ENCODE measurements around the gene GJB2.

Gene GJB2

DNA sequence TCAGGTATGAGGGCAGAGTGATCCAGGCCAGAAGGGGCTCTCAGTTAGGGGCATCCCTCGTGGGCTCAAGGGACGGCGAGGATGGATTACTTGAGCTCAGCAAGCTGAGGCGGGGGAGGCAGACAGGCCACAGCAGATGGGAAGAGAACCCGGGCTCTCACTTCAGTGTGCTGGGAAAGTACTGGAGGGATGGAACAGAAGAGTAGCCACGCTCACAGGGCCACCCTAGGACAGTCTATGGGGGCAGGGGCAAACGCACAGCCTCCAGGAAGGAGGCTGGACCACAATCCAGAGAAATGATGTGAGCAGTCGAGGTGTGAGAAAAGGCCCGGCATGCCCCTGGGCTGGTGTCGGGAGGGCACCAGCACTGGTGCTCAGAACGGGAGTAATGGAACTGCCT, 41.1 kb downstream of the GJB2 start:
- H3K4me3 ChIP-seq, result no peak overlapping the region
- no peaks in the 10 kb centered on the region for H3K9me3 ChIP-seq (ENCODE audit: low read depth, low read length)
- no peaks in the 10 kb centered on the region for H3K36me3 ChIP-seq (ENCODE audit: insufficient read depth, low read length)
- TF ChIP-seq EZH2 (IDR thresholded peaks at IDR 0.05), result no peak
- DNase-seq (ENCODE audit: low read depth, low spot score), result no peak
- no peak overlapping the region for H3K27ac ChIP-seq
- no peak overlapping the region for H3K9ac ChIP-seq (ENCODE audit: insufficient read length)

DNA sequence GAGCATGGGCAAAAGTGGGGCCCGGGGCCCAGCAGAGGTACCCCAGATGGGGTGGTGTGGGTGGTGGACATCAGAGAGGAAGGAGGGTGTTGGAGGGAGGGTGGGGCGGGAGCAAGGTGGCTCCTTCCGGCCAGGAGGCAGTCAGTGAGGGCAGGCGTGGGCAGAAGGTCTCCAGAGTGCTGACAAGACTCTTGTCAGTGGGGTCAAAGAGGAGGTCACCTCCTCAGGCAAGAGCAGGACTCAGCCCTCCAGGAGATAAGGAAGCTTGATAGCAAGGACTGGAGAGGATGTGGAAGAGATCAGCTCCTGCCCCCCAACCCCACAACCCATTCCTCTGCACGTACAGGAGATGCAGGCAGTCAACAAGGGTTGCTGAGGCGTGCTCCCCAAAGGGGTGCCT, 41.7 kb downstream of the GJB2 start:
- Histone ChIP-seq H3K4me3 (no peak overlapping the region), H3K9me3 (ENCODE audit: low read depth, low read length) (no peaks in the 10 kb centered on the region), H3K9ac (ENCODE audit: insufficient read length) (no peak overlapping the region), H3K36me3 (ENCODE audit: insufficient read depth, low read length) (no peaks in the 10 kb centered on the region), H3K27ac (no peak overlapping the region)
- TF ChIP-seq FOXP2 (optimal IDR thresholded peaks at IDR 0.05; ENCODE audit: control extremely low read depth, extremely low read length, insufficient read depth) (no peak), POLR2AphosphoS5 (IDR thresholded peaks at IDR 0.05; ENCODE audit: borderline replicate concordance, low read depth, low read length) (no peak), EZH2 (IDR thresholded peaks at IDR 0.05) (no peak)
- no peak for DNase-seq (ENCODE audit: low read depth, low spot score)

DNA sequence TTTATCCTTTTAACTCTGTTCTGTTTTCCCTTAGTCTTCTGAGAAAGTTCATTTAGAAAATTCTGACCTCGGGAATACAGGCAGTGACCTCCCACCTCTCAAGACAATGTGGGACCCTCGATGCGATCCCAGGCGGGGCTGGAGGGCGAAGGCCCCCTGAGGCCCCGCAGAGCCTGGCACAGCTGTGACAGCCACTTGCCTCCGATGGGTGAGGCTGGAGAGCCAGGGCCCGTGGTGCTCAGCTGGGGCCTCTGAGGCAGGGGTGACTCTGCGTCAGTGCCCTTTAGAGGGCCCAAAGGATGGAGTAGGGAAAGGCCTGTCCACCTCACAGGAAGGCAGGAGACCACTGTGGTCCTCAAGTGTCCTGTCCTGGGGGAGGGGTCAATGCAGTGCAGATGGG, 42.2 kb downstream of the GJB2 start:
- Histone ChIP-seq H3K27ac (no peak overlapping the region), H3K9me3 (ENCODE audit: low read depth, low read length) (no peaks in the 10 kb centered on the region), H3K4me3 (no peak overlapping the region), H3K36me3 (ENCODE audit: insufficient read depth, low read length) (no peaks in the 10 kb centered on the region), H3K9ac (ENCODE audit: insufficient read length) (no peak overlapping the region)
- no peak for DNase-seq (ENCODE audit: low read depth, low spot score)
- TF ChIP-seq FOXP2 (optimal IDR thresholded peaks at IDR 0.05; ENCODE audit: control extremely low read depth, extremely low read length, insufficient read depth) (no peak), POLR2AphosphoS5 (IDR thresholded peaks at IDR 0.05; ENCODE audit: borderline replicate concordance, low read depth, low read length) (no peak), EZH2 (IDR thresholded peaks at IDR 0.05) (no peak)

DNA sequence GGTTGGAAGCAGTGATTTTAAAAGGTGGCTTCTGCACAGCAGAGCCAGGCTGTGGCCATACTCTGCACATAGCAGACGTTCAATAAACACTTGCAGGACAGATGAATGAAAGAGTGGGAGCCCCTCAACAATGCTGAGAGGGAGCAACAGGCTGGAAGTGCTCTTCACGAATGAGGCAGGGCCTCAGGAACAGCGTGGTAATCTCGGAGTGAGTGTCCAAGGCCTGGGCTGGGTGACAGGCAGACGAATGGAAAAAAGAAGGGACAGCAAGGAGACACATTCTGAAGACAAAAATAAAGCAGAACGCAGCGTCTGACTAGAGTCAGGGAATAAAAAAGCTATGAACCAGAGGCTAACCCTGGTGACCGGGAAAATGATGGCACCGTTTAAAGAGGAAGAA, 43.0 kb downstream of the GJB2 start:
- no peak for TF ChIP-seq POLR2AphosphoS5 (IDR thresholded peaks at IDR 0.05; ENCODE audit: borderline replicate concordance, low read depth, low read length)
- TF ChIP-seq FOXP2 (optimal IDR thresholded peaks at IDR 0.05; ENCODE audit: control extremely low read depth, extremely low read length, insufficient read depth), result no peak
- Histone ChIP-seq H3K9me3 (ENCODE audit: low read depth, low read length) (no peaks in the 10 kb centered on the region), H3K4me3 (no peak overlapping the region), H3K36me3 (ENCODE audit: insufficient read depth, low read length) (no peaks in the 10 kb centered on the region), H3K9ac (ENCODE audit: insufficient read length) (no peak overlapping the region), H3K27ac (no peak overlapping the region)
- DNase-seq (ENCODE audit: low read depth, low spot score), result no peak

DNA sequence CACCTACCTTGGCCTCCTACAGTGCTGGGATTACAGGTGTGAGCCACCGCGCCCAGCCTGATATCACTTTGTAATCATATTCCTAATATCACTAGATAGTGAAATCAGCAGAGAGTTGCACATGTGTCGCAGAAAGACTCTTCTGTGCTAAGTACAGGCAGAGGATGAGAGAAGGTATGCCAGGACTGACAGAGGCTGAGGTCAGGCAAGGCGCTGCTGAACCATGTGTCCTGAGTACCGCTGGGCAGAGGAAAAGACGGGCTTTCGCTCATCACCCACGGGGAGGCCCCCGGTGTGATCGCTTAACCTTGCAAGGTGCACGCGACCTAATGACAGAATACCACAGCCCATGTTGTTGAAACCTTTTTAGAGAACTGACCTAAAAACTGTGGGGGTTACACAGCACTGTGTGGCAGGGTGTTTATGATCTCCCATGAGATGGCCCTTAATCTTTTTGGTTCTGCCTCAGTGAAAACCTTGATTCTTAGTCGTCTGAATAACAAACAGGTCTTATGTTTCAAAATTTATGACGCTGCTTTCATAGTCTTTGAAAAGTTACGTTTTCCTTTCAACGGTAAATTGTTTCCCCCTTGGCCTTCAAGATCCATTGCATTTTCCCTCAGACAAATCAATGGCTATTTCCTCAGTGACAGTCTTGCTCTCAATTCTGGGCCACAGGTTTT, 44.1 kb downstream of the GJB2 start:
- DNase-seq (ENCODE audit: low read depth, low spot score), result no peak
- no peaks in the 10 kb centered on the region for H3K9me3 ChIP-seq (ENCODE audit: low read depth, low read length)
- no peak overlapping the region for H3K4me3 ChIP-seq
- H3K9ac ChIP-seq (ENCODE audit: insufficient read length), result no peak overlapping the region
- H3K27ac ChIP-seq, result no peak overlapping the region
- TF ChIP-seq POLR2AphosphoS5 (IDR thresholded peaks at IDR 0.05; ENCODE audit: borderline replicate concordance, low read depth, low read length) (no peak), EZH2 (IDR thresholded peaks at IDR 0.05) (no peak), FOXP2 (optimal IDR thresholded peaks at IDR 0.05; ENCODE audit: control extremely low read depth, extremely low read length, insufficient read depth) (no peak)
- no peaks in the 10 kb centered on the region for H3K36me3 ChIP-seq (ENCODE audit: insufficient read depth, low read length)

DNA sequence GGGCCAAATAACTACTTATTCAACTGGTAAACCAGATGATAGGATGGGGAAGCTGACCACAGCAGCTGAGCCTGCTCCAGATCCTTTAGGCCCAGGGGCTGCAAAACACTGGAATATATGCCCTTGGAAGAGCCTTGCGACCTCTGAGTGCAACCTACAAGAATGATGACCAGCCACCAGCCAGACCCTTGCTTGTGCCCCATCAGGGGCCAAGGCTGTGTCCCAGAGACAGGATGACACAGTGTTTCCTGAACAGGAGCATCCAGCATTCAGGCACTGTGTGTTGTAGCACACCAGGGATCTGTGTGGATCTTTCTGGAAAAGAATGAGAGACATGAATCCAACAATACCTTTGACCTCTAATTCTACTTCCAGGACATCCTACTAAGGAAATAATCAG, 46.4 kb downstream of the GJB2 start:
- no peaks in the 10 kb centered on the region for H3K36me3 ChIP-seq (ENCODE audit: insufficient read depth, low read length)
- DNase-seq (ENCODE audit: low read depth, low spot score), result no peak
- H3K9ac ChIP-seq (ENCODE audit: insufficient read length), result no peak overlapping the region

DNA sequence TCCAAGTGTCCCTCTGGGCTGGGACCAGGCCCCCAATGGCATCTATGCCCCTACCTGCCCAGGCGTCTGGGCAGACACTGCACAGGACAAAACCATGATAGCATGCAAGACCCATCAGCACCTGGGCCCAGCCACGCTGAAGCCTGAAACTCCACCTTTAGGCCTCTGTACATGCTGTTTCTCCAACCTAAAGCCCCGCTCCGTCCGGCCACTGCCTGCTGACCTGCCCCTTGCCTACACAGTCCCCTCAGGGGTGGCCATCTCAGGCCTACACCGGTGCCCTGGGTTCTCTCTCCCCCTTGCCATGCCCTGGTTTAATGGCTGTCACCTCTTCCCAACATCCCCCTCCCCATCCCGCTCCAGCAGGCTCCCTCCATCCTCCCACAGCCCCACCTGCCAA, 47.2 kb downstream of the GJB2 start:
- Histone ChIP-seq H3K36me3 (ENCODE audit: insufficient read depth, low read length) (no peaks in the 10 kb centered on the region), H3K27ac (no peak overlapping the region), H3K9me3 (ENCODE audit: low read depth, low read length) (no peaks in the 10 kb centered on the region), H3K4me3 (no peak overlapping the region), H3K9ac (ENCODE audit: insufficient read length) (no peak overlapping the region)
- TF ChIP-seq FOXP2 (optimal IDR thresholded peaks at IDR 0.05; ENCODE audit: control extremely low read depth, extremely low read length, insufficient read depth) (no peak), EZH2 (IDR thresholded peaks at IDR 0.05) (no peak), POLR2AphosphoS5 (IDR thresholded peaks at IDR 0.05; ENCODE audit: borderline replicate concordance, low read depth, low read length) (no peak)
- DNase-seq (ENCODE audit: low read depth, low spot score), result no peak

More for the DNA sequence above, 46.4 kb downstream of the GJB2 start:
- Histone ChIP-seq H3K4me3 (no peak overlapping the region), H3K9me3 (ENCODE audit: low read depth, low read length) (no peaks in the 10 kb centered on the region), H3K27ac (no peak overlapping the region)
- no peak for TF ChIP-seq POLR2AphosphoS5 (IDR thresholded peaks at IDR 0.05; ENCODE audit: borderline replicate concordance, low read depth, low read length)

DNA sequence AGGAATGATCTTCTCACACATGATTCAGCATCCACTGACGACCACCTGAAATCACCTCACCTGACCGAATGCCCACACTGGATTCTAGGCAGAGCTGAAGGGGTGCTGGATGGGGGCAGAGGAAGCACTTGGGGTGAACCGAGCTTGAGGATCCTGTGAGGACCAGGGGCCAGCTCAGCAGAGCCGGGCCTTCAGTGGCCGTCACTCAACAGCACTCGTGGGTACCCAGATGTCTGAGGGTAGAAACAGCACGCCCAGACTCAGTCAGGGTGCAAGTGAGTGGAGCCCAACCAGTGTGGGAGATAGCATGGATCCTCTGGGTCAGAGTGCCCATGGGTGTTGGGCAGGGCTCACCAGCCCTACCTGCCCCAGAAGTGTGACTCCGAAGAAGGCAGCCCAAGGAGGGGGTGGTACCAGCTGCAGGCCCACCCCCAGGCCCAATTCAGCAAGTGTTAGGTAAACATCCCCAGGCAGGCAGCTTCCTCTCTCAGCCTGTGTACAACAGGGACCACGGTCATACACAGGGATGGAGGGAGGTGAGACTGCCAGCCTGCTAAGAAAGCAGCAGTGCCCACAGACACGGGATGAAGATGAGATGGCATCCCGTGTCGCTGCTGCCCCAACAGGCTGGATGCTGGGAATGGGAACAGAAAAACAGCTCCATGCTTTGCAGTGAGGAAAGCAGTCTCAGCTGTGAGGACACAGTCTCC, 48.4 kb downstream of the GJB2 start:
- no peak for DNase-seq (ENCODE audit: low read depth, low spot score)
- H3K9ac ChIP-seq (ENCODE audit: insufficient read length), result no peak overlapping the region
- no peaks in the 10 kb centered on the region for H3K36me3 ChIP-seq (ENCODE audit: insufficient read depth, low read length)
- no peak overlapping the region for H3K27ac ChIP-seq
- H3K9me3 ChIP-seq (ENCODE audit: low read depth, low read length), result no peaks in the 10 kb centered on the region
- no peak overlapping the region for H3K4me3 ChIP-seq
- TF ChIP-seq POLR2AphosphoS5 (IDR thresholded peaks at IDR 0.05; ENCODE audit: borderline replicate concordance, low read depth, low read length) (no peak), EZH2 (IDR thresholded peaks at IDR 0.05) (no peak), FOXP2 (optimal IDR thresholded peaks at IDR 0.05; ENCODE audit: control extremely low read depth, extremely low read length, insufficient read depth) (no peak)

DNA sequence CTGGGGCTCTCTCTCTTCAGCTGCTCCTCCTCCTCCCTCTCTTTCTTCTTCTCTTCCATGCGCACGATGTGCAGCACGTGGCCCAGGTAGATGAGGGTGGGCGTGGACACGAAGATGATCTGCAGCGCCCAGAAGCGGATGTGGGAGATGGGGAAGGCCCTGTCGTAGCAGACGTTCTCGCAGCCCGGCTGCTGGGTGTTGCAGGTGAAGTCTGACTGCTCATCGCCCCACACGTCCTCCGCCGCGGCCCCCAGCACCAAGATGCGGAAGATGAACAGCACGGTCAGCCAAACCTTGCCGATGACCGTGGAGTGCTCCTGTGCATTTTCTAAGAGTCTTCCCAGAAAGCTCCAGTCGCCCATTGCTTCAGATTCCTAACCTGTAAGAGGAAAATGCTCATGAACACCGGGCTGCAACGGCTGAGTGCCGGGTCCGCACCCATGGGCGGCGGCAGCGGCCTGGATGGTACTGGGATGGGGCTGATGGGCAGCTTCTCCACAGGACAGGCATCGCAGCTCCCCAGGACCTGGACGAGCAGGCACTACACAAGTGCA, 49.7 kb downstream of the GJB2 start:
- Histone ChIP-seq H3K9me3 (ENCODE audit: low read depth, low read length) (no peaks in the 10 kb centered on the region), H3K4me3 (no peak overlapping the region), H3K36me3 (ENCODE audit: insufficient read depth, low read length) (no peaks in the 10 kb centered on the region), H3K27ac (no peak overlapping the region), H3K9ac (ENCODE audit: insufficient read length) (no peak overlapping the region)
- TF ChIP-seq POLR2AphosphoS5 (IDR thresholded peaks at IDR 0.05; ENCODE audit: borderline replicate concordance, low read depth, low read length) (no peak), EZH2 (IDR thresholded peaks at IDR 0.05) (no peak), FOXP2 (optimal IDR thresholded peaks at IDR 0.05; ENCODE audit: control extremely low read depth, extremely low read length, insufficient read depth) (no peak)
- DNase-seq (ENCODE audit: low read depth, low spot score), result no peak

All from SK-N-MC (cell line).